Naive B cell (primary cell): ENCODE results near the gene JUNB. TPM values are rescaled to one million over a fixed set of nuclear protein-coding genes. Genes with fewer than 3 reads are reported as not detected.

Source experiments
- ATAC-seq, 2 donors: fragments of 150-1000 bp; cut with Tn5 transposase; 2 replicates each; pipeline ENCODE4 v1.10.0; 2021; ENCODE audit warnings: low read depth in 2 of 2, mild to moderate bottlenecking in 2 of 2, moderate library complexity in 2 of 2
- DNase-seq: peaks from one replicate; pipeline ENCODE4 v3.0.0; 2022
- H3K27ac Mint-ChIP-seq, 6 donors: one replicate each; pipeline ENCODE4 v1.8.0; 2020 to 2022; ENCODE audit warnings: mild to moderate bottlenecking in 6 of 6, mixed read lengths in 6 of 6, moderate library complexity in 5 of 6, inconsistent platforms in 2 of 6
- H3K27me3 Mint-ChIP-seq, 3 donors: one replicate each; pipeline ENCODE4 v1.8.0; 2021 to 2022; ENCODE audit warnings: mixed read lengths in 3 of 3, mild to moderate bottlenecking in 1 of 3
- H3K36me3 Mint-ChIP-seq, 2 donors: one replicate each; pipeline ENCODE4 v1.8.0; 2020 to 2022; ENCODE audit warnings: mixed read lengths in 2 of 2, inconsistent platforms in 1 of 2, mild to moderate bottlenecking in 1 of 2
- H3K4me1 Mint-ChIP-seq, 3 donors: one replicate each; pipeline ENCODE4 v1.8.0; 2020 to 2022; ENCODE audit warnings: mixed read lengths in 3 of 3, inconsistent platforms in 1 of 3, mild to moderate bottlenecking in 1 of 3, moderate library complexity in 1 of 3
- H3K4me3 Mint-ChIP-seq, 8 donors: one replicate each; pipeline ENCODE4 v1.8.0; 2020 to 2022; ENCODE audit warnings: mild to moderate bottlenecking in 8 of 8, mixed read lengths in 8 of 8, moderate library complexity in 8 of 8, inconsistent platforms in 2 of 8
- H3K9me3 Mint-ChIP-seq, 7 donors: one replicate each; pipeline ENCODE4 v1.8.0; 2020 to 2022; ENCODE audit warnings: mixed read lengths in 7 of 7, mild to moderate bottlenecking in 5 of 7, inconsistent platforms in 2 of 7, moderate library complexity in 1 of 7
- polyA plus RNA-seq, 6 donors: library from polyadenylated mRNA; unstranded; fragments of 300-500 nt; fragmentation: Illumina TruSeq; gene quantifications; one replicate each; pipeline ENCODE4 v1.2.3, GENCODE V29; 2021; ENCODE audit warnings: low read depth in 6 of 6

Gene JUNB
- 1,000 to 10,000 TPM in 5 of 6 donors, 100 to 1,000 TPM in 1; 777 to 2,686 (median 1,649) TPM for polyA plus RNA-seq

DNA sequence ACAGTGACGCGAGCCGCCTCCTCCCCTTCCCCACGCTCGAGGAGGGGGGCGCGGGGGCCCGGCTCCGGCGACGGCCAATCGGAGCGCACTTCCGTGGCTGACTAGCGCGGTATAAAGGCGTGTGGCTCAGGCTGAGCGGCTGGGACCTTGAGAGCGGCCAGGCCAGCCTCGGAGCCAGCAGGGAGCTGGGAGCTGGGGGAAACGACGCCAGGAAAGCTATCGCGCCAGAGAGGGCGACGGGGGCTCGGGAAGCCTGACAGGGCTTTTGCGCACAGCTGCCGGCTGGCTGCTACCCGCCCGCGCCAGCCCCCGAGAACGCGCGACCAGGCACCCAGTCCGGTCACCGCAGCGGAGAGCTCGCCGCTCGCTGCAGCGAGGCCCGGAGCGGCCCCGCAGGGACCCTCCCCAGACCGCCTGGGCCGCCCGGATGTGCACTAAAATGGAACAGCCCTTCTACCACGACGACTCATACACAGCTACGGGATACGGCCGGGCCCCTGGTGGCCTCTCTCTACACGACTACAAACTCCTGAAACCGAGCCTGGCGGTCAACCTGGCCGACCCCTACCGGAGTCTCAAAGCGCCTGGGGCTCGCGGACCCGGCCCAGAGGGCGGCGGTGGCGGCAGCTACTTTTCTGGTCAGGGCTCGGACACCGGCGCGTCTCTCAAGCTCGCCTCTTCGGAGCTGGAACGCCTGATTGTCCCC, at the start of gene JUNB:
TSS of gene JUNB (plus strand) at position 142 of the 706 bp plus-strand sequence. CDS start at position 428, 286 bp downstream.
- Mint-ChIP-seq H3K36me3 (no peaks in the 10 kb centered on the region), H3K4me1 (peaks cover 43 to 53% (median 52%) of the 10 kb centered on the region in 3 donors), H3K27ac (peak within 1 kb of the TSS in 4 of 6 donors; percentile 100), H3K9me3 (no peaks in the 10 kb centered on the region), H3K27me3 (peaks cover 0 to 3% (median 0%) of the 10 kb centered on the region in 3 donors), H3K4me3 (peak within 1 kb of the TSS; percentile 80 to 98 (median 96))
- peak; percentile 20 to 26 for ATAC-seq
- DNase-seq = peak; percentile 99

GRCh38 chr19:12745166-12745897, 46.0 kb upstream of the JUNB start:
- H3K27me3 Mint-ChIP-seq = peaks cover 0 to 15% (median 5%) of the 10 kb centered on the region in 3 donors
- peaks cover 6 to 30% (median 8%) of the 10 kb centered on the region in 3 donors for H3K4me1 Mint-ChIP-seq
- no peak overlapping the region for H3K4me3 Mint-ChIP-seq
- peak overlapping the region in 1 of 6 donors; percentile 54 for H3K27ac Mint-ChIP-seq
- no peak for DNase-seq
- no peak for ATAC-seq
- H3K36me3 Mint-ChIP-seq = peaks cover 17 to 27% of the 10 kb centered on the region in 2 donors
- H3K9me3 Mint-ChIP-seq = peaks cover 5 to 13% (median 9%) of the 10 kb centered on the region in 7 donors

- Mint-ChIP-seq H3K27ac (peak overlapping the region in 1 of 6 donors; percentile 53), H3K9me3 (peaks cover 5 to 11% (median 9%) of the 10 kb centered on the region in 7 donors), H3K27me3 (peaks cover 3 to 44% (median 28%) of the 10 kb centered on the region in 3 donors), H3K4me1 (peaks cover 4 to 19% (median 5%) of the 10 kb centered on the region in 3 donors), H3K36me3 (peaks cover 12 to 27% of the 10 kb centered on the region in 2 donors), H3K4me3 (peak overlapping the region in 1 of 8 donors; percentile 29)
- ATAC-seq = no peak
- DNase-seq = no peak
Measured at GRCh38 chr19:12748489-12748888, 42.8 kb upstream of the JUNB start.

- peaks cover 3 to 55% (median 36%) of the 10 kb centered on the region in 3 donors for H3K27me3 Mint-ChIP-seq
- ATAC-seq (peak; percentile 35 to 45), DNase-seq (no peak)
- peaks cover 5 to 11% (median 9%) of the 10 kb centered on the region in 7 donors for H3K9me3 Mint-ChIP-seq
- peak overlapping the region in 2 of 6 donors; percentile 44 to 49 for H3K27ac Mint-ChIP-seq
- H3K4me1 Mint-ChIP-seq = peaks cover 4 to 19% (median 5%) of the 10 kb centered on the region in 3 donors
- H3K4me3 Mint-ChIP-seq = peak overlapping the region in 4 of 8 donors; percentile 18 to 51 (median 28)
- H3K36me3 Mint-ChIP-seq = peaks cover 12 to 27% of the 10 kb centered on the region in 2 donors
Measured at GRCh38 chr19:12749938-12750521, 41.3 kb upstream of the JUNB start.

- peaks cover 4 to 19% (median 5%) of the 10 kb centered on the region in 3 donors for H3K4me1 Mint-ChIP-seq
- DNase-seq (no peak), ATAC-seq (no peak)
- H3K27ac Mint-ChIP-seq = no peak overlapping the region
- H3K4me3 Mint-ChIP-seq = no peak overlapping the region
- H3K9me3 Mint-ChIP-seq = peaks cover 5 to 11% (median 9%) of the 10 kb centered on the region in 7 donors
- H3K27me3 Mint-ChIP-seq = peaks cover 3 to 63% (median 42%) of the 10 kb centered on the region in 3 donors
- peaks cover 12 to 18% of the 10 kb centered on the region in 2 donors for H3K36me3 Mint-ChIP-seq
Measured at GRCh38 chr19:12750851-12751250, 40.4 kb upstream of the JUNB start.

GRCh38 chr19:12751635-12752034, 39.7 kb upstream of the JUNB start, which contains the start of gene BEST2:
BEST2 (plus strand) TSS chr19:12751791; CDS start chr19:12752593, 802 bp downstream.
- ATAC-seq (no peak), DNase-seq (no peak)
- Mint-ChIP-seq H3K4me3 (no peak within 1 kb of the TSS), H3K27ac (no peak within 1 kb of the TSS), H3K4me1 (peaks cover 4 to 19% (median 5%) of the 10 kb centered on the region in 3 donors), H3K27me3 (peaks cover 3 to 71% (median 48%) of the 10 kb centered on the region in 3 donors), H3K9me3 (peaks cover 5 to 11% (median 9%) of the 10 kb centered on the region in 7 donors), H3K36me3 (peaks cover 12 to 15% of the 10 kb centered on the region in 2 donors)

DNA sequence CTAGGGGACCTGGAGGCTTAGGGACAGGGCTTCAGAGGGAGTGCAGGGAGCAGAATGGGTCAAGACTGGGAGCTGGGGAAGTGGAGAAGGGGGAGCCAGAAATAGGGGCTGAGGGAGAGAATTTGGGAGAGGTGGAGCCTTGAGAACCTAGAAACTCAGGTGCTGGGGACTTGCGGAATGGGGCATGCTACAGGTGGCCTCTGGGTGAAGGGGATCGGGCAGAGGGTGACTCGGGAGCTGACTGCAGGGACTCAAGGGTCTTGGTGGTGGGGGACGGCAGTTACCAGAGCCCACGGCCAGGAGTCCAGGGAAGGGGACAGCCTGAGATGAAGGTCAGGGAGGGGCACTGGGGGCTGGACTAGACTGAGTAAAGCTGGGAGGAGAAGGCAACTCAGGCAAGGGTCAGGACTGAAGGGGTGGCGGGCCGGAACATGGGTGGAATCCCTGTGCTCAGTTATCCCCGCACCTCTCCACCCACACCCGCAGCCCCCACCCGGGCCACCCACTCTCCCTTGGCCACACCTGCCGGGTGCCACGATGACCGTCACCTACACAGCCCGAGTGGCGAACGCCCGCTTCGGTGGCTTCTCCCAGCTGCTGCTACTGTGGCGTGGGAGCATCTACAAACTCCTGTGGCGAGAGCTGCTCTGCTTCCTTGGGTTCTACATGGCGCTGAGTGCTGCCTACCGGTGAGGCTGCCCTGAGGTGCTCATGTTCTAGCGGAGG, 39.1 kb upstream of the JUNB start:
- Mint-ChIP-seq H3K4me1 (peaks cover 4 to 19% (median 5%) of the 10 kb centered on the region in 3 donors), H3K4me3 (no peak overlapping the region)

GRCh38 chr19:12754465-12755196, 36.7 kb upstream of the JUNB start:
- Mint-ChIP-seq H3K4me3 (no peak overlapping the region), H3K27ac (no peak overlapping the region), H3K9me3 (no peaks in the 10 kb centered on the region), H3K27me3 (peaks cover 3 to 63% (median 48%) of the 10 kb centered on the region in 3 donors), H3K36me3 (no peaks in the 10 kb centered on the region), H3K4me1 (peaks cover 5 to 9% (median 7%) of the 10 kb centered on the region in 3 donors)
- DNase-seq (no peak), ATAC-seq (no peak)

More for the DNA sequence above, 39.1 kb upstream of the JUNB start:
- no peak overlapping the region for H3K27ac Mint-ChIP-seq
- peaks cover 5 to 11% (median 9%) of the 10 kb centered on the region in 7 donors for H3K9me3 Mint-ChIP-seq
- peaks cover 3 to 71% (median 48%) of the 10 kb centered on the region in 3 donors for H3K27me3 Mint-ChIP-seq
- no peak for ATAC-seq
- no peak for DNase-seq
- peaks cover 12 to 13% of the 10 kb centered on the region in 2 donors for H3K36me3 Mint-ChIP-seq

- Mint-ChIP-seq H3K27ac (no peak overlapping the region), H3K4me3 (peak overlapping the region in 1 of 8 donors; percentile 23), H3K27me3 (peaks cover 3 to 47% (median 34%) of the 10 kb centered on the region in 3 donors), H3K9me3 (no peaks in the 10 kb centered on the region), H3K36me3 (no peaks in the 10 kb centered on the region), H3K4me1 (peaks cover 5 to 9% (median 7%) of the 10 kb centered on the region in 3 donors)
- DNase-seq (no peak), ATAC-seq (no peak)
Measured at GRCh38 chr19:12756150-12756883, 35.0 kb upstream of the JUNB start.

DNA sequence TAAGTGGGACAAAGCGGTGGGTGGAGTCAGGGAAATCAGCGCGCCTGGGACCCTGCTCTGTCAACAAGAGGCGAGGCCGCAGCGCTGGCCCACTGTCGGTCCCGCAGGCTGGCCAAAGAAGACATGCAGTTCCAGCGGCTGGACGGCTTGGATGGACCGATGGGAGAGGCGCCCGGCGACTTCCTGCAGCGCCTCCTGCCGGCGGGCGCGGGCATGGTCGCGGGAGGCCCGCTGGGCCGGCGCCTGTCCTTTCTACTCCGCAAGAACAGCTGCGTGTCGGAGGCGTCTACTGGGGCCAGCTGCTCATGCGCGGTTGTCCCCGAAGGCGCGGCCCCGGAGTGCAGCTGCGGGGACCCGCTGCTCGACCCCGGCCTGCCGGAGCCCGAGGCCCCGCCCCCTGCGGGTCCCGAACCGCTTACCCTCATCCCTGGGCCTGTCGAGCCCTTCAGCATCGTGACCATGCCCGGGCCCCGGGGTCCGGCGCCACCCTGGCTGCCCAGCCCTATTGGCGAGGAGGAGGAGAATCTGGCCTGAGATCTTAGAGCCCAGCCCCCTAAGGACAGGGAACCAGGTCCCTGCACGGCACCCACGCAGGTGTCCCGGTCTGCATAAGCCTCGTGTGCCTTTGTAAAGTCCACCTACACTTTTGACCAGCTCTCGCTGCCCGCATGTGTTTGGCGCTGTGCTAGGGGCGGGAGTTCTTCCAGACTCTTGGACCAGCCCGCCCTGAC, 33.6 kb upstream of the JUNB start:
- H3K27me3 Mint-ChIP-seq = peaks cover 3 to 34% (median 25%) of the 10 kb centered on the region in 3 donors
- DNase-seq (peak; percentile 48), ATAC-seq (peak; percentile 72 to 77)
- H3K27ac Mint-ChIP-seq = no peak overlapping the region
- H3K36me3 Mint-ChIP-seq = no peaks in the 10 kb centered on the region
- H3K9me3 Mint-ChIP-seq = no peaks in the 10 kb centered on the region
- H3K4me1 Mint-ChIP-seq = peaks cover 5 to 9% (median 7%) of the 10 kb centered on the region in 3 donors
- peak overlapping the region; percentile 0 to 77 (median 20) for H3K4me3 Mint-ChIP-seq

- H3K4me3 Mint-ChIP-seq = peak overlapping the region in 2 of 8 donors; percentile 32 to 57
- H3K36me3 Mint-ChIP-seq = no peaks in the 10 kb centered on the region
- H3K4me1 Mint-ChIP-seq = peaks cover 5 to 9% (median 7%) of the 10 kb centered on the region in 3 donors
Measured at GRCh38 chr19:12759686-12760085, 31.6 kb upstream of the JUNB start.

More at GRCh38 chr19:12759686-12760085, 31.6 kb upstream of the JUNB start:
- ATAC-seq (no peak), DNase-seq (no peak)
- Mint-ChIP-seq H3K27ac (no peak overlapping the region), H3K9me3 (no peaks in the 10 kb centered on the region), H3K27me3 (peaks cover 0 to 19% (median 16%) of the 10 kb centered on the region in 3 donors)
